Erythroblast (primary cell): ENCODE results near the gene ZNF516.

Source experiments
- GATA1 ChIP-seq: IDR thresholded peaks from 2 replicates; pipeline ENCODE4 v1.6.1; 2011; ENCODE audit warnings: low read depth, mild to moderate bottlenecking, control low read depth, low read length, moderate library complexity
- POLR2A ChIP-seq: IDR thresholded peaks from 2 replicates; pipeline ENCODE4 v1.6.1; 2011; ENCODE audit warnings: mild to moderate bottlenecking, low read length

GRCh38 chr18:76404345-76404831 is 90.7 kb downstream of the ZNF516 start:
- TF ChIP-seq POLR2A = no peak
- no peak for TF ChIP-seq GATA1
